Inflammatory macrophage treated with lipopolysaccharide for 1 hour (primary cell): ENCODE measurements around the gene NCOA7.
"Not testable (repeated sequence)": the region's sequence is repeated elsewhere in the genome, so short reads cannot be mapped to it uniquely, and the experiment has no call there.

Experiments used
- DNase-seq, 2 donors: peaks; one replicate each; pipeline ENCODE4 v3.0.0-alpha.2; 2020 to 2022

Gene NCOA7

GRCh38 chr6:125882243-125882642 lies 91.5 kb downstream of the NCOA7 start:
- DNase-seq = no peak

GRCh38 chr6:125884634-125885371 lies 94.0 kb downstream of the NCOA7 start:
- no peak for DNase-seq

GRCh38 chr6:125886021-125886420 lies 95.3 kb downstream of the NCOA7 start:
- DNase-seq = peak; percentile 72 to 89

- no peak for DNase-seq
Measured at GRCh38 chr6:125886914-125887313, 96.2 kb downstream of the NCOA7 start.

- DNase-seq = no peak
Measured at GRCh38 chr6:125887372-125887771, 96.6 kb downstream of the NCOA7 start.

- DNase-seq = peak; percentile 9 to 66
Measured at GRCh38 chr6:125888989-125889656, 98.4 kb downstream of the NCOA7 start.

- DNase-seq = no peak
Measured at GRCh38 chr6:125899726-125900182, 109.0 kb downstream of the NCOA7 start.

GRCh38 chr6:125904871-125905270 lies 114.1 kb downstream of the NCOA7 start:
- DNase-seq = no peak

GRCh38 chr6:125906158-125906998 lies 115.6 kb downstream of the NCOA7 start:
- DNase-seq = peak; percentile 15 to 63

- DNase-seq = peak; percentile 63 to 67
Measured at GRCh38 chr6:125910527-125910926, 119.8 kb downstream of the NCOA7 start.

- DNase-seq = peak; percentile 33 to 38
Measured at GRCh38 chr6:125911051-125911451, 120.3 kb downstream of the NCOA7 start.

- not testable (repeated sequence) for DNase-seq
Measured at GRCh38 chr6:125912430-125912829, 121.7 kb downstream of the NCOA7 start.

- DNase-seq = no peak
Measured at GRCh38 chr6:125913145-125913544, 122.4 kb downstream of the NCOA7 start.

GRCh38 chr6:125913864-125914351 lies 123.1 kb downstream of the NCOA7 start:
- DNase-seq = peak; percentile 53 to 64

- no peak for DNase-seq
Measured at GRCh38 chr6:125918230-125918629, 127.5 kb downstream of the NCOA7 start.

- peak; percentile 82 to 84 for DNase-seq
Measured at GRCh38 chr6:125918681-125919566, 128.2 kb downstream of the NCOA7 start.

GRCh38 chr6:125919618-125920017 lies 128.9 kb downstream of the NCOA7 start:
- DNase-seq = no peak

- no peak for DNase-seq
Measured at GRCh38 chr6:125922322-125922860, 131.6 kb downstream of the NCOA7 start.

- no peak for DNase-seq
Measured at GRCh38 chr6:125923366-125923877, 132.7 kb downstream of the NCOA7 start.

GRCh38 chr6:125924169-125924568 lies 133.4 kb downstream of the NCOA7 start:
- no peak for DNase-seq

GRCh38 chr6:125924697-125925358 lies 134.1 kb downstream of the NCOA7 start:
- DNase-seq = no peak
